Gastroesophageal sphincter (tissue), 4 donors: ENCODE data around the gene FGGY. TPM values are rescaled to one million over a fixed set of nuclear protein-coding genes. Genes with fewer than 3 reads are reported as not detected.

Experiments
- ATAC-seq: fragments of 150-250 bp; one replicate; pipeline ENCODE4 v1.9.1; 2016; ENCODE audit warnings: mild to moderate bottlenecking, moderate library complexity
- H3K27ac ChIP-seq, 4 donors: fragments of 200-600 bp; sonication (generic) in 3 of 4; 1 replicate in 3 of 4; 2 replicates in 1 of 4; pipeline ENCODE4 v1.5.1; 2016 to 2019
- H3K27me3 ChIP-seq: fragments of 200-600 bp; sonication (generic); one replicate; pipeline ENCODE4 v1.5.1; 2019
- H3K36me3 ChIP-seq, 2 donors: fragments of 200-600 bp; sonication (generic); one replicate each; pipeline ENCODE4 v1.5.1; 2019; ENCODE audit warnings: control low read depth in 1 of 2
- H3K4me1 ChIP-seq, 3 donors: fragments of 200-600 bp; sonication (generic); 1 replicate in 2 of 3; 2 replicates in 1 of 3; pipeline ENCODE4 v1.5.1; 2016 to 2019; ENCODE audit warnings: control low read depth in 2 of 3
- H3K4me3 ChIP-seq, 2 donors: fragments of 200-600 bp; sonication (generic); one replicate each; pipeline ENCODE4 v1.5.1; 2019; ENCODE audit warnings: mild to moderate bottlenecking in 1 of 2, moderate library complexity in 1 of 2
- H3K9me3 ChIP-seq, 3 donors: fragments of 200-600 bp; sonication (generic); one replicate each; pipeline ENCODE4 v1.5.1; 2017 to 2019; ENCODE audit warnings: control low read depth in 2 of 3
- CTCF ChIP-seq, 4 experiments: fragments of 200-600 bp in 2 of 4; fragments of 450-650 bp in 2 of 4; sonication (generic) in 1 of 4; IDR thresholded peaks; one replicate each; pipeline ENCODE4 v1.5.1; 2017 to 2019; ENCODE audit warnings: antibody characterized with exemption in 4 of 4, mild to moderate bottlenecking in 2 of 4, moderate library complexity in 2 of 4
- EP300 ChIP-seq: sonication (generic); formaldehyde crosslinking; IDR thresholded peaks from one replicate; pipeline ENCODE4 v1.6.1; 2017; ENCODE audit warnings: antibody characterized with exemption, mild to moderate bottlenecking
- POLR2A ChIP-seq, 2 donors: fragments of 450-650 bp; IDR thresholded peaks; one replicate each; pipeline ENCODE4 v1.6.1; 2017; ENCODE audit warnings: antibody characterized with exemption in 2 of 2, mild to moderate bottlenecking in 2 of 2, moderate library complexity in 1 of 2
- POLR2AphosphoS5 ChIP-seq: sonication (generic); formaldehyde crosslinking; IDR thresholded peaks from one replicate; pipeline ENCODE4 v1.6.1; 2017; ENCODE audit warnings: antibody characterized with exemption
- WGBS, 2 donors: methylation state at CpG; one replicate each; pipeline ENCODE4 v1.1.5; 2018; ENCODE audit warnings: low coverage in 1 of 2; 5-methylcytosine and 5-hydroxymethylcytosine counted together
- total RNA-seq, 4 donors: library from RNA; depleted of rRNA; stranded (reverse); fragments of >200 nt; gene quantifications; one replicate each; pipeline ENCODE4 v1.1.0, GENCODE V29; 2016

FGGY gene
- total RNA-seq, 4 donors from 2014 or later = 19.0 to 29.6 (median 25.2) TPM

GRCh38 chr1:59678493-59679228, 381.8 kb downstream of the FGGY start:
- Histone ChIP-seq H3K4me3 (no peak overlapping the region), H3K9me3 (no peaks in the 10 kb centered on the region), H3K27me3 (no peaks in the 10 kb centered on the region), H3K27ac (peak overlapping the region in 3 of 4 donors; percentile 19 to 44 (median 44)), H3K36me3 (no peaks in the 10 kb centered on the region), H3K4me1 (peaks cover 14 to 73% (median 22%) of the 10 kb centered on the region in 3 donors)
- TF ChIP-seq POLR2AphosphoS5 (no peak), CTCF (IDR thresholded peaks at IDR 0.05) (no peak), EP300 (no peak), POLR2A (IDR thresholded peaks at IDR 0.05) (no peak)
- WGBS, 2 donors = 58 to 67% methylated on average over 2 to 3 of the region's 3 CpGs
- ATAC-seq = no peak

DNA sequence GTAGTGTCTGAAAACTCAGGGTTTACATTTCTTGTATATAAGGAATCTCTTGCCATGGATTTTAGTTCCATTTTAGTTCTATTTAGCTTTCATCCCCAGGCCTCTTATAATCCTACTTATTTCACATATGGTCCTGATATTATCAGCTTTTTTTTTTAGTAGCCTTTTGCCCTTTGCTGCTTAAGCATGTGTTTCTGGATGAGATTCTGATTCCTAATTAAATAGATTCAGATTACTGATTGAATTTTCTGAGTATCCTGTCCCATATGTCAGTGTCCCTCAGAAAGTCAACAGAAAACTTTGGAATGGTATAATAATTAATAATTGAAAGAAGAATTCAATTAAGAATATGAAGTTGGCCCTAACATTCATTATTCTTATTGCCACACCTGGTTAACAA, 383.1 kb downstream of the FGGY start:
- Histone ChIP-seq H3K9me3 (no peaks in the 10 kb centered on the region), H3K36me3 (no peaks in the 10 kb centered on the region), H3K27ac (no peak overlapping the region), H3K27me3 (no peaks in the 10 kb centered on the region), H3K4me3 (no peak overlapping the region), H3K4me1 (peaks cover 4 to 64% (median 14%) of the 10 kb centered on the region in 3 donors)
- no peak for TF ChIP-seq CTCF (IDR thresholded peaks at IDR 0.05)
- no peak for TF ChIP-seq POLR2A (IDR thresholded peaks at IDR 0.05)
- TF ChIP-seq EP300 = no peak
- TF ChIP-seq POLR2AphosphoS5 = no peak
- ATAC-seq = no peak

GRCh38 chr1:59682396-59683080, 385.6 kb downstream of the FGGY start:
- H3K27me3 ChIP-seq = no peaks in the 10 kb centered on the region
- H3K36me3 ChIP-seq = no peaks in the 10 kb centered on the region
- H3K9me3 ChIP-seq = no peaks in the 10 kb centered on the region
- H3K27ac ChIP-seq = peak overlapping the region; percentile 79 to 99 (median 89)
- TF ChIP-seq POLR2A (IDR thresholded peaks at IDR 0.05) (no peak), EP300 (peak; percentile 72), POLR2AphosphoS5 (peak; percentile 93), CTCF (IDR thresholded peaks at IDR 0.05) (peak in 1 of 4 experiments; percentile 12)
- 41 to 43% methylated on average over 3 to 5 of the region's 5 CpGs for WGBS, 2 donors
- no peak overlapping the region for H3K4me3 ChIP-seq
- peaks cover 0 to 55% (median 10%) of the 10 kb centered on the region in 3 donors for H3K4me1 ChIP-seq
- ATAC-seq = peak; percentile 94

DNA sequence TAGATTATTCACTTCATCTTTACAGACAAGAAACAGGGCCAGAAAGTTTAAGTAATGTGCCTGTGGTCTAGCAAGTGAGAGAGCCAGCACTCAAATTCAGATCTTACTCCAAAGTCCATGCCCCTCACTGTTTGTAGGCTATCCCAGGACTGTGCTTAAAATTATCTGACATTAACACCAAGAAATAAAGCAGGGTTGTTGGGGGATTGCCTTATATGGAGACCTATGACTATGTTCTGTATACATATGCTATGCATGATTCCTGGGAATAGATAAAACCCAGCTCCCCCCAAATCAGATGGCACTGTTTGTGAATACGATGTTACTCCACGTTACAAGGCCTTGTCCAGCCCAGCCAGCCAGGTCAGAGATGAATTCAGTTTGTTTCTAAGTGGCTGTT, 386.3 kb downstream of the FGGY start:
- 36 to 71% methylated on average over 2 of the region's 2 CpGs for WGBS, 2 donors
- H3K36me3 ChIP-seq = no peaks in the 10 kb centered on the region
- no peaks in the 10 kb centered on the region for H3K27me3 ChIP-seq
- ATAC-seq = no peak
- no peaks in the 10 kb centered on the region for H3K9me3 ChIP-seq
- no peak for TF ChIP-seq EP300
- TF ChIP-seq POLR2AphosphoS5 = no peak
- TF ChIP-seq CTCF (IDR thresholded peaks at IDR 0.05) = no peak
- TF ChIP-seq POLR2A (IDR thresholded peaks at IDR 0.05) = no peak
- H3K4me3 ChIP-seq = no peak overlapping the region
- H3K4me1 ChIP-seq = peaks cover 0 to 48% (median 10%) of the 10 kb centered on the region in 3 donors
- peak overlapping the region; percentile 79 to 99 (median 89) for H3K27ac ChIP-seq

- H3K27me3 ChIP-seq = no peaks in the 10 kb centered on the region
- TF ChIP-seq POLR2A (IDR thresholded peaks at IDR 0.05) (no peak), POLR2AphosphoS5 (no peak), CTCF (IDR thresholded peaks at IDR 0.05) (no peak), EP300 (no peak)
- H3K27ac ChIP-seq = peak overlapping the region in 2 of 4 donors; percentile 88 to 90
- H3K4me3 ChIP-seq = no peak overlapping the region
- no peak for ATAC-seq
- H3K9me3 ChIP-seq = no peaks in the 10 kb centered on the region
- no peaks in the 10 kb centered on the region for H3K36me3 ChIP-seq
- peaks cover 0 to 49% (median 10%) of the 10 kb centered on the region in 3 donors for H3K4me1 ChIP-seq
- WGBS, 2 donors = 90 to 98% methylated on average over 4 of the region's 4 CpGs
Measured at GRCh38 chr1:59684698-59685097, 387.8 kb downstream of the FGGY start.
